Esophagus muscularis mucosa (tissue), 4 donors: Measurements from ENCODE around the gene CLIP3. TPM values are rescaled to one million over a fixed set of nuclear protein-coding genes. Genes with fewer than 3 reads are reported as not detected.

Experiments used
- DNase-seq: peaks from one replicate; pipeline ENCODE4 v3.0.0-alpha.2; 2017; ENCODE audit errors: extremely low spot score
- H3K27ac ChIP-seq, 4 donors: fragments of 200-600 bp; sonication (generic); replicated peaks in 1 of 4; 1 replicate in 3 of 4; 2 replicates in 1 of 4; pipeline ENCODE4 v1.5.1; 2016 to 2019; ENCODE audit warnings: mild to moderate bottlenecking in 1 of 4
- H3K27me3 ChIP-seq, 4 donors: fragments of 200-600 bp; sonication (generic); one replicate each; pipeline versions ENCODE4 v1.5.1 to v1.6.0; 2016 to 2019
- H3K36me3 ChIP-seq, 4 donors: fragments of 200-600 bp; sonication (generic); one replicate each; pipeline ENCODE4 v1.5.1; 2016 to 2019
- H3K4me1 ChIP-seq, 4 donors: fragments of 200-600 bp; sonication (generic); one replicate each; pipeline ENCODE4 v1.5.1; 2016 to 2019
- H3K4me3 ChIP-seq, 4 donors: fragments of 200-600 bp; sonication (generic); 1 replicate in 2 of 4; 2 replicates in 2 of 4; pipeline ENCODE4 v1.5.1; 2016 to 2019; ENCODE audit warnings: mild to moderate bottlenecking in 4 of 4, moderate library complexity in 1 of 4
- H3K9me3 ChIP-seq, 4 donors: fragments of 200-600 bp; sonication (generic); 1 replicate in 3 of 4; 2 replicates in 1 of 4; pipeline ENCODE4 v1.5.1; 2016 to 2019
- CTCF ChIP-seq, 3 experiments: fragments of 200-600 bp in 2 of 3; fragments of 450-650 bp in 1 of 3; sonication (generic) in 2 of 3; IDR thresholded peaks; one replicate each; pipeline ENCODE4 v1.5.1; 2017 to 2019; ENCODE audit warnings: antibody characterized with exemption in 3 of 3, mild to moderate bottlenecking in 2 of 3, moderate library complexity in 1 of 3
- EP300 ChIP-seq: sonication (generic); formaldehyde crosslinking; IDR thresholded peaks from one replicate; pipeline ENCODE4 v1.6.1; 2017; ENCODE audit warnings: antibody characterized with exemption
- POLR2A ChIP-seq: fragments of 450-650 bp; IDR thresholded peaks from one replicate; pipeline ENCODE4 v1.6.1; 2017; ENCODE audit warnings: antibody characterized with exemption, moderate library complexity, mild to moderate bottlenecking, low read depth
- POLR2AphosphoS5 ChIP-seq, 2 donors: sonication (generic); formaldehyde crosslinking; IDR thresholded peaks; one replicate each; pipeline ENCODE4 v1.6.1; 2017; ENCODE audit warnings: antibody characterized with exemption in 2 of 2
- WGBS: methylation state at CpG from one replicate; pipeline ENCODE4 v1.1.5; 2018; 5-methylcytosine and 5-hydroxymethylcytosine counted together
- intact Hi-C: fragments of 100-400 bp; cut with DNase I; formaldehyde crosslinking; loops from one replicate; pipeline ENCODE4 v1.15.1; 2023
- total RNA-seq, 4 donors: library from RNA; depleted of rRNA; stranded (reverse); fragments of >200 nt; gene quantifications; one replicate each; pipeline versions ENCODE4 v1.1.0 to v1.2.1, GENCODE V29; 2016

Gene CLIP3
- total RNA-seq, 4 donors from 2014 or later, result 39.9 to 73.3 (median 51.4) TPM

GRCh38 chr19:36028313-36029041 lies 4.2 kb downstream of the CLIP3 start:
- no peaks in the 10 kb centered on the region for H3K9me3 ChIP-seq
- intact Hi-C loops, result no loop called here
- WGBS, result 78% methylated on average over 8 of the region's 10 CpGs
- no peak for TF ChIP-seq POLR2AphosphoS5 (IDR thresholded peaks at IDR 0.05)
- TF ChIP-seq POLR2A, result no peak
- no peak for TF ChIP-seq EP300
- TF ChIP-seq CTCF (IDR thresholded peaks at IDR 0.05), result no peak
- peaks cover 10 to 53% (median 30%) of the 10 kb centered on the region in 4 donors for H3K36me3 ChIP-seq
- H3K4me3 ChIP-seq, result no peak overlapping the region
- DNase-seq, result no peak
- H3K4me1 ChIP-seq, result peaks cover 13 to 32% (median 22%) of the 10 kb centered on the region in 4 donors
- no peaks in the 10 kb centered on the region for H3K27me3 ChIP-seq
- no peak overlapping the region for H3K27ac ChIP-seq

- 90% methylated on average over 6 of the region's 6 CpGs for WGBS
- H3K27ac ChIP-seq, result no peak overlapping the region
- H3K4me1 ChIP-seq, result peaks cover 9 to 24% (median 15%) of the 10 kb centered on the region in 4 donors
- no peak for TF ChIP-seq POLR2A
- no peak for TF ChIP-seq CTCF (IDR thresholded peaks at IDR 0.05)
- TF ChIP-seq EP300, result no peak
- no peak for TF ChIP-seq POLR2AphosphoS5 (IDR thresholded peaks at IDR 0.05)
- no peak for DNase-seq
- H3K4me3 ChIP-seq, result no peak overlapping the region
- intact Hi-C loops, result no loop called here
- H3K36me3 ChIP-seq, result peaks cover 14 to 61% (median 34%) of the 10 kb centered on the region in 4 donors
- H3K9me3 ChIP-seq, result no peaks in the 10 kb centered on the region
- H3K27me3 ChIP-seq, result no peaks in the 10 kb centered on the region
These were observed 5.0 kb downstream of the CLIP3 start for GRCh38 chr19:36027696-36028095.

GRCh38 chr19:36026091-36026876 lies 6.4 kb downstream of the CLIP3 start:
- TF ChIP-seq CTCF (IDR thresholded peaks at IDR 0.05) (no peak), EP300 (no peak), POLR2A (no peak), POLR2AphosphoS5 (IDR thresholded peaks at IDR 0.05) (no peak)
- Histone ChIP-seq H3K4me3 (no peak overlapping the region), H3K27me3 (no peaks in the 10 kb centered on the region), H3K9me3 (no peaks in the 10 kb centered on the region), H3K4me1 (peaks cover 0 to 10% (median 4%) of the 10 kb centered on the region in 4 donors), H3K36me3 (peaks cover 14 to 75% (median 43%) of the 10 kb centered on the region in 4 donors), H3K27ac (no peak overlapping the region)
- 92% methylated on average over 36 of the region's 49 CpGs for WGBS
- intact Hi-C loops, result no loop called here
- no peak for DNase-seq

- no peak for DNase-seq
- no peaks in the 10 kb centered on the region for H3K27me3 ChIP-seq
- H3K36me3 ChIP-seq, result peaks cover 20 to 82% (median 50%) of the 10 kb centered on the region in 4 donors
- no peaks in the 10 kb centered on the region for H3K9me3 ChIP-seq
- intact Hi-C loops, result no loop called here
- no peak for TF ChIP-seq POLR2A
- no peak for TF ChIP-seq CTCF (IDR thresholded peaks at IDR 0.05)
- TF ChIP-seq EP300, result no peak
- no peak for TF ChIP-seq POLR2AphosphoS5 (IDR thresholded peaks at IDR 0.05)
- H3K4me3 ChIP-seq, result no peak overlapping the region
- H3K27ac ChIP-seq, result no peak overlapping the region
- peaks cover 0 to 6% (median 3%) of the 10 kb centered on the region in 4 donors for H3K4me1 ChIP-seq
- WGBS, result 43% methylated on average over 1 of the region's 1 CpG
These were observed 7.1 kb downstream of the CLIP3 start for GRCh38 chr19:36025541-36025940.
